Glomerular endothelial cell (primary cell): Measurements from ENCODE around the gene FCGBP. TPM values are rescaled to one million over a fixed set of nuclear protein-coding genes. Genes with fewer than 3 reads are reported as not detected.
"Not testable (repeated sequence)": the region's sequence is repeated elsewhere in the genome, so short reads cannot be mapped to it uniquely, and the experiment has no call there.

Experiments used
- DNase-seq: peaks from one replicate; pipeline ENCODE4 v3.0.0-alpha.2; 2011; ENCODE audit warnings: low read depth, low spot score; ENCODE audit errors: extremely low read depth
- total RNA-seq: library from RNA; depleted of rRNA; stranded (reverse); fragments of >200 nt; gene quantifications from 2 replicates; pipeline ENCODE4 v1.2.3, GENCODE V29; 2015

The FCGBP gene
- total RNA-seq, 1 donor from 2014 or later = 0.12 TPM

GRCh38 chr19:39923862-39924261, 10.6 kb downstream of the FCGBP start:
- DNase-seq = no peak

GRCh38 chr19:39919976-39920375, 14.5 kb downstream of the FCGBP start:
- no peak for DNase-seq

- no peak for DNase-seq
Measured at GRCh38 chr19:39918183-39918651, 16.2 kb downstream of the FCGBP start.

- no peak for DNase-seq
Measured at GRCh38 chr19:39917561-39918182, 16.8 kb downstream of the FCGBP start.

- no peak for DNase-seq
Measured at GRCh38 chr19:39916851-39917396, 17.5 kb downstream of the FCGBP start.

- DNase-seq = no peak
Measured at GRCh38 chr19:39916236-39916635, 18.2 kb downstream of the FCGBP start.

GRCh38 chr19:39915848-39916215, 18.6 kb downstream of the FCGBP start:
- DNase-seq = no peak

GRCh38 chr19:39915101-39915847, 19.2 kb downstream of the FCGBP start:
- no peak for DNase-seq

GRCh38 chr19:39913682-39914333, 20.6 kb downstream of the FCGBP start:
- DNase-seq = no peak

- DNase-seq = no peak
Measured at GRCh38 chr19:39908803-39909202, 25.6 kb downstream of the FCGBP start.

GRCh38 chr19:39906820-39907611, 27.4 kb downstream of the FCGBP start:
- DNase-seq = no peak

GRCh38 chr19:39906283-39906682, 28.2 kb downstream of the FCGBP start:
- no peak for DNase-seq

GRCh38 chr19:39903486-39904091, 30.8 kb downstream of the FCGBP start:
- not testable (repeated sequence) for DNase-seq

- not testable (repeated sequence) for DNase-seq
Measured at GRCh38 chr19:39902326-39902725, 32.1 kb downstream of the FCGBP start.

GRCh38 chr19:39901681-39902080, 32.8 kb downstream of the FCGBP start:
- DNase-seq = not testable (repeated sequence)

- not testable (repeated sequence) for DNase-seq
Measured at GRCh38 chr19:39898858-39899257, 35.6 kb downstream of the FCGBP start.

GRCh38 chr19:39897511-39898245, 36.8 kb downstream of the FCGBP start:
- DNase-seq = not testable (repeated sequence)

- not testable (repeated sequence) for DNase-seq
Measured at GRCh38 chr19:39895096-39895495, 39.3 kb downstream of the FCGBP start.

GRCh38 chr19:39894236-39894606, 40.2 kb downstream of the FCGBP start:
- not testable (repeated sequence) for DNase-seq
